Hepatocyte (in vitro differentiated cells): Measurements from ENCODE around the gene CRYZL1. TPM values are rescaled to one million over a fixed set of nuclear protein-coding genes. Genes with fewer than 3 reads are reported as not detected.
A peak's percentile ranks its signal among the peaks of the same experiment; 100 is the strongest.

Experiments used
- DNase-seq: peaks from one replicate; pipeline ENCODE4 v3.0.0-alpha.2; 2016; ENCODE audit warnings: low spot score
- H2AFZ ChIP-seq: fragments of 200-600 bp; sonication (generic); 2 replicates; pipeline ENCODE4 v1.6.0; 2016; ENCODE audit warnings: antibody characterized with exemption, mild to moderate bottlenecking
- H3K27ac ChIP-seq: fragments of 200-600 bp; sonication (generic); 2 replicates; pipeline ENCODE4 v1.5.1; 2016; ENCODE audit warnings: mild to moderate bottlenecking
- H3K27me3 ChIP-seq: fragments of 200-600 bp; sonication (generic); 2 replicates; pipeline ENCODE4 v1.6.1; 2016
- H3K36me3 ChIP-seq: fragments of 200-600 bp; sonication (generic); replicated peaks from 2 replicates; pipeline ENCODE4 v1.5.1; 2016; ENCODE audit warnings: low read depth; ENCODE audit not compliant: insufficient read depth
- H3K4me1 ChIP-seq: fragments of 200-600 bp; sonication (generic); 2 replicates; pipeline ENCODE4 v1.5.1; 2016; ENCODE audit warnings: mild to moderate bottlenecking, moderate library complexity; ENCODE audit not compliant: insufficient read depth
- H3K4me2 ChIP-seq: fragments of 200-600 bp; sonication (generic); 2 replicates; pipeline ENCODE4 v1.6.0; 2016
- H3K4me3 ChIP-seq: fragments of 200-600 bp; sonication (generic); 2 replicates; pipeline ENCODE4 v1.5.1; 2016; ENCODE audit warnings: mild to moderate bottlenecking
- H3K79me2 ChIP-seq: fragments of 200-600 bp; sonication (generic); 2 replicates; pipeline ENCODE4 v1.6.0; 2017; ENCODE audit warnings: mild to moderate bottlenecking
- H3K9me2 ChIP-seq: fragments of 200-600 bp; sonication (generic); replicated peaks from 2 replicates; pipeline ENCODE4 v1.6.0; 2017; ENCODE audit warnings: mild to moderate bottlenecking; ENCODE audit not compliant: insufficient read depth
- H3K9me3 ChIP-seq: fragments of 200-600 bp; sonication (generic); 2 replicates; pipeline ENCODE4 v1.5.1; 2016; ENCODE audit warnings: low read depth, mild to moderate bottlenecking
- H4K20me1 ChIP-seq: fragments of 200-600 bp; sonication (generic); 2 replicates; pipeline ENCODE4 v1.6.0; 2016; ENCODE audit warnings: mild to moderate bottlenecking; ENCODE audit not compliant: insufficient read depth, poor library complexity, severe bottlenecking
- CTCF ChIP-seq: fragments of 200-600 bp; sonication (generic); IDR thresholded peaks from 2 replicates; pipeline ENCODE4 v1.5.1; 2016; ENCODE audit warnings: antibody characterized with exemption, mild to moderate bottlenecking; ENCODE audit not compliant: poor library complexity
- EZH2 ChIP-seq: fragments of 200-600 bp; sonication (generic); IDR thresholded peaks from 2 replicates; pipeline ENCODE4 v1.6.1; 2016; ENCODE audit warnings: antibody characterized with exemption, mild to moderate bottlenecking, borderline replicate concordance
- EZH2phosphoT487 ChIP-seq: fragments of 200-600 bp; sonication (generic); IDR thresholded peaks from one replicate; pipeline ENCODE4 v1.6.1; 2018; ENCODE audit warnings: antibody characterized with exemption, mild to moderate bottlenecking, low read depth, moderate library complexity; ENCODE audit not compliant: unreplicated experiment, severe bottlenecking
- WGBS: methylation state at CpG from one replicate; pipeline ENCODE4 v1.1.6; 2016; ENCODE audit warnings: low lambda C conversion rate; ENCODE audit errors: missing lambda C conversion rate; 5-methylcytosine and 5-hydroxymethylcytosine counted together
- polyA plus RNA-seq: library from polyadenylated mRNA; unstranded; fragments of >200 nt; fragmentation: Nextera tagmentation; extraction: Ambion mirVana; gene quantifications from 2 replicates; pipeline ENCODE4 v1.2.1, GENCODE V29; 2016
- total RNA-seq: library from RNA; depleted of rRNA; stranded (reverse); fragments of >200 nt; gene quantifications from 2 replicates; pipeline ENCODE4 v1.2.3, GENCODE V29; 2014

The CRYZL1 gene
- total and polyA plus RNA-seq, 2 experiments from 2014 or later, result 29.7 to 41.5 TPM

- Histone ChIP-seq H4K20me1 (peaks cover 14% of the 10 kb centered on the region), H3K4me1 (peaks cover 48% of the 10 kb centered on the region), H3K27me3 (no peaks in the 10 kb centered on the region), H3K36me3 (no peaks in the 10 kb centered on the region), H3K4me3 (no peak overlapping the region), H3K79me2 (peaks cover 84% of the 10 kb centered on the region), H2AFZ (no peak overlapping the region), H3K9me2 (no peaks in the 10 kb centered on the region), H3K27ac (peak overlapping the region; percentile 79), H3K9me3 (no peaks in the 10 kb centered on the region), H3K4me2 (peak overlapping the region; percentile 61)
- no peak for DNase-seq
- TF ChIP-seq CTCF (no peak), EZH2 (no peak), EZH2phosphoT487 (no peak)
- 62% methylated on average over 3 of the region's 3 CpGs for WGBS
Measured at GRCh38 chr21:33686386-33686785, 44.8 kb upstream of the CRYZL1 start.

- Histone ChIP-seq H2AFZ (no peak overlapping the region), H3K4me2 (peak overlapping the region; percentile 61), H3K36me3 (no peaks in the 10 kb centered on the region), H3K79me2 (peaks cover 84% of the 10 kb centered on the region), H4K20me1 (peaks cover 14% of the 10 kb centered on the region), H3K4me3 (no peak overlapping the region), H3K27ac (peak overlapping the region; percentile 79), H3K27me3 (no peaks in the 10 kb centered on the region), H3K9me3 (no peaks in the 10 kb centered on the region), H3K4me1 (peaks cover 46% of the 10 kb centered on the region), H3K9me2 (no peaks in the 10 kb centered on the region)
- DNase-seq, result no peak
- TF ChIP-seq EZH2 (no peak), CTCF (no peak), EZH2phosphoT487 (no peak)
Measured at GRCh38 chr21:33685613-33686197, 44.2 kb upstream of the CRYZL1 start.

GRCh38 chr21:33684923-33685560, 43.5 kb upstream of the CRYZL1 start:
- H3K9me3 ChIP-seq, result no peaks in the 10 kb centered on the region
- H2AFZ ChIP-seq, result no peak overlapping the region
- no peaks in the 10 kb centered on the region for H3K27me3 ChIP-seq
- no peaks in the 10 kb centered on the region for H3K36me3 ChIP-seq
- 16% methylated on average over 5 of the region's 5 CpGs for WGBS
- DNase-seq, result no peak
- H3K4me2 ChIP-seq, result peak overlapping the region; percentile 61
- peaks cover 85% of the 10 kb centered on the region for H3K79me2 ChIP-seq
- peaks cover 45% of the 10 kb centered on the region for H3K4me1 ChIP-seq
- peaks cover 14% of the 10 kb centered on the region for H4K20me1 ChIP-seq
- H3K4me3 ChIP-seq, result no peak overlapping the region
- no peaks in the 10 kb centered on the region for H3K9me2 ChIP-seq
- H3K27ac ChIP-seq, result peak overlapping the region; percentile 79
- no peak for TF ChIP-seq EZH2phosphoT487
- TF ChIP-seq EZH2, result no peak
- TF ChIP-seq CTCF, result no peak
